ENCODE data around the gene CFAP54.

DNA sequence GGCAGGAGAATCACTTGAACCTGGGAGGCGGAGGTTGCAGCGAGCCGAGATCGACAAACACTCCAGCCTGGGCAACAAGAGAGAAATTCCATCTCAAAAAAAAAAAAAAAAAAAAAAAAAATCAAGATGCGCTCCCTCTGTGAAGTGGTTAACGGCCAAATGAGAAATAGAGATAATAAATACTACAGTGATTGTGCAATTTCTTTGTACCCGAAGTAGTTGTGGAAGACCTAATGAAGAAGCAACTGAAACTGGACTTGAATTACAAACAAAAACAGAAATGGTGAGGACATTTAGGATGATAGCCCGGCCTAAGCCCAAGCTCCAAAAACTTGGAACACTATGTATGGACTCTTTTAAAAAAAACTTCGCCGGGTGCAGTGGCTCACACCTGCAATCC, 45.0 kb upstream of the CFAP54 start:
- TF ChIP-seq, protein P1, sequence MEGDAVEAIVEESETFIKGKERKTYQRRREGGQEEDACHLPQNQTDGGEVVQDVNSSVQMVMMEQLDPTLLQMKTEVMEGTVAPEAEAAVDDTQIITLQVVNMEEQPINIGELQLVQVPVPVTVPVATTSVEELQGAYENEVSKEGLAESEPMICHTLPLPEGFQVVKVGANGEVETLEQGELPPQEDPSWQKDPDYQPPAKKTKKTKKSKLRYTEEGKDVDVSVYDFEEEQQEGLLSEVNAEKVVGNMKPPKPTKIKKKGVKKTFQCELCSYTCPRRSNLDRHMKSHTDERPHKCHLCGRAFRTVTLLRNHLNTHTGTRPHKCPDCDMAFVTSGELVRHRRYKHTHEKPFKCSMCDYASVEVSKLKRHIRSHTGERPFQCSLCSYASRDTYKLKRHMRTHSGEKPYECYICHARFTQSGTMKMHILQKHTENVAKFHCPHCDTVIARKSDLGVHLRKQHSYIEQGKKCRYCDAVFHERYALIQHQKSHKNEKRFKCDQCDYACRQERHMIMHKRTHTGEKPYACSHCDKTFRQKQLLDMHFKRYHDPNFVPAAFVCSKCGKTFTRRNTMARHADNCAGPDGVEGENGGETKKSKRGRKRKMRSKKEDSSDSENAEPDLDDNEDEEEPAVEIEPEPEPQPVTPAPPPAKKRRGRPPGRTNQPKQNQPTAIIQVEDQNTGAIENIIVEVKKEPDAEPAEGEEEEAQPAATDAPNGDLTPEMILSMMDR (IDR thresholded peaks at IDR 0.05): no peak
- TF ChIP-seq CHD2 (IDR thresholded peaks at IDR 0.05; ENCODE audit: low read length, partially characterized antibody) (no peak), NRF1 (IDR thresholded peaks at IDR 0.05; ENCODE audit: low read depth, low read length) (no peak), TAF1 (IDR thresholded peaks at IDR 0.05; ENCODE audit: borderline replicate concordance, low read depth, low read length) (no peak), POLR2AphosphoS5 (IDR thresholded peaks at IDR 0.05; ENCODE audit: low read depth, low read length) (no peak), ELF1 (IDR thresholded peaks at IDR 0.05) (no peak), EZH2phosphoT487 (IDR thresholded peaks at IDR 0.05; ENCODE audit: borderline replicate concordance, low read depth) (no peak), SIN3A (IDR thresholded peaks at IDR 0.05; ENCODE audit: borderline replicate concordance, low read depth, low read length) (no peak), RFX5 (IDR thresholded peaks at IDR 0.05; ENCODE audit: low read length) (no peak), FOXJ3 (CRISPR knock-in tag; IDR thresholded peaks at IDR 0.05) (no peak), RAD21 (IDR thresholded peaks at IDR 0.05; ENCODE audit: low read length) (no peak)
- TF ChIP-seq, protein P2, sequence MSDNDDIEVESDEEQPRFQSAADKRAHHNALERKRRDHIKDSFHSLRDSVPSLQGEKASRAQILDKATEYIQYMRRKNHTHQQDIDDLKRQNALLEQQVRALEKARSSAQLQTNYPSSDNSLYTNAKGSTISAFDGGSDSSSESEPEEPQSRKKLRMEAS (IDR thresholded peaks at IDR 0.05; ENCODE audit: low read depth): no peak
- TF ChIP-seq, protein P3, sequence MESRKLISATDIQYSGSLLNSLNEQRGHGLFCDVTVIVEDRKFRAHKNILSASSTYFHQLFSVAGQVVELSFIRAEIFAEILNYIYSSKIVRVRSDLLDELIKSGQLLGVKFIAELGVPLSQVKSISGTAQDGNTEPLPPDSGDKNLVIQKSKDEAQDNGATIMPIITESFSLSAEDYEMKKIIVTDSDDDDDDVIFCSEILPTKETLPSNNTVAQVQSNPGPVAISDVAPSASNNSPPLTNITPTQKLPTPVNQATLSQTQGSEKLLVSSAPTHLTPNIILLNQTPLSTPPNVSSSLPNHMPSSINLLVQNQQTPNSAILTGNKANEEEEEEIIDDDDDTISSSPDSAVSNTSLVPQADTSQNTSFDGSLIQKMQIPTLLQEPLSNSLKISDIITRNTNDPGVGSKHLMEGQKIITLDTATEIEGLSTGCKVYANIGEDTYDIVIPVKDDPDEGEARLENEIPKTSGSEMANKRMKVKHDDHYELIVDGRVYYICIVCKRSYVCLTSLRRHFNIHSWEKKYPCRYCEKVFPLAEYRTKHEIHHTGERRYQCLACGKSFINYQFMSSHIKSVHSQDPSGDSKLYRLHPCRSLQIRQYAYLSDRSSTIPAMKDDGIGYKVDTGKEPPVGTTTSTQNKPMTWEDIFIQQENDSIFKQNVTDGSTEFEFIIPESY (IDR thresholded peaks at IDR 0.05; ENCODE audit: borderline replicate concordance, low read depth): no peak
- TF ChIP-seq, protein P4, sequence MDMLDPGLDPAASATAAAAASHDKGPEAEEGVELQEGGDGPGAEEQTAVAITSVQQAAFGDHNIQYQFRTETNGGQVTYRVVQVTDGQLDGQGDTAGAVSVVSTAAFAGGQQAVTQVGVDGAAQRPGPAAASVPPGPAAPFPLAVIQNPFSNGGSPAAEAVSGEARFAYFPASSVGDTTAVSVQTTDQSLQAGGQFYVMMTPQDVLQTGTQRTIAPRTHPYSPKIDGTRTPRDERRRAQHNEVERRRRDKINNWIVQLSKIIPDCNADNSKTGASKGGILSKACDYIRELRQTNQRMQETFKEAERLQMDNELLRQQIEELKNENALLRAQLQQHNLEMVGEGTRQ (IDR thresholded peaks at IDR 0.05; ENCODE audit: borderline replicate concordance, low read depth, low read length): no peak
